Naive B cell (primary cell): Measurements from ENCODE around the gene WDR31. TPM values are rescaled to one million over a fixed set of nuclear protein-coding genes. Genes with fewer than 3 reads are reported as not detected.
"Not testable (repeated sequence)": the region's sequence is repeated elsewhere in the genome, so short reads cannot be mapped to it uniquely, and the experiment has no call there.

Experiments
- ATAC-seq, 2 donors: fragments of 150-1000 bp; cut with Tn5 transposase; 2 replicates each; pipeline ENCODE4 v1.10.0; 2021; ENCODE audit warnings: low read depth in 2 of 2, mild to moderate bottlenecking in 2 of 2, moderate library complexity in 2 of 2
- DNase-seq: peaks from one replicate; pipeline ENCODE4 v3.0.0; 2022
- H3K27ac Mint-ChIP-seq, 6 donors: one replicate each; pipeline ENCODE4 v1.8.0; 2020 to 2022; ENCODE audit warnings: mild to moderate bottlenecking in 6 of 6, mixed read lengths in 6 of 6, moderate library complexity in 5 of 6, inconsistent platforms in 2 of 6
- H3K27me3 Mint-ChIP-seq, 3 donors: one replicate each; pipeline ENCODE4 v1.8.0; 2021 to 2022; ENCODE audit warnings: mixed read lengths in 3 of 3, mild to moderate bottlenecking in 1 of 3
- H3K36me3 Mint-ChIP-seq, 2 donors: one replicate each; pipeline ENCODE4 v1.8.0; 2020 to 2022; ENCODE audit warnings: mixed read lengths in 2 of 2, inconsistent platforms in 1 of 2, mild to moderate bottlenecking in 1 of 2
- H3K4me1 Mint-ChIP-seq, 3 donors: one replicate each; pipeline ENCODE4 v1.8.0; 2020 to 2022; ENCODE audit warnings: mixed read lengths in 3 of 3, inconsistent platforms in 1 of 3, mild to moderate bottlenecking in 1 of 3, moderate library complexity in 1 of 3
- H3K4me3 Mint-ChIP-seq, 8 donors: one replicate each; pipeline ENCODE4 v1.8.0; 2020 to 2022; ENCODE audit warnings: mild to moderate bottlenecking in 8 of 8, mixed read lengths in 8 of 8, moderate library complexity in 8 of 8, inconsistent platforms in 2 of 8
- H3K9me3 Mint-ChIP-seq, 7 donors: one replicate each; pipeline ENCODE4 v1.8.0; 2020 to 2022; ENCODE audit warnings: mixed read lengths in 7 of 7, mild to moderate bottlenecking in 5 of 7, inconsistent platforms in 2 of 7, moderate library complexity in 1 of 7
- polyA plus RNA-seq, 6 donors: library from polyadenylated mRNA; unstranded; fragments of 300-500 nt; fragmentation: Illumina TruSeq; gene quantifications; one replicate each; pipeline ENCODE4 v1.2.3, GENCODE V29; 2021; ENCODE audit warnings: low read depth in 6 of 6

Gene WDR31
- polyA plus RNA-seq, 6 donors from 2014 or later: 0.09 to 0.88 (median 0.30) TPM; not detected in 2

GRCh38 chr9:113310538-113310937 is 29.5 kb downstream of the WDR31 start:
- DNase-seq: no peak
- no peak overlapping the region for H3K27ac Mint-ChIP-seq
- H3K27me3 Mint-ChIP-seq: no peaks in the 10 kb centered on the region
- no peak overlapping the region for H3K4me3 Mint-ChIP-seq
- no peak for ATAC-seq
- H3K4me1 Mint-ChIP-seq: no peaks in the 10 kb centered on the region
- H3K36me3 Mint-ChIP-seq: no peaks in the 10 kb centered on the region
- no peaks in the 10 kb centered on the region for H3K9me3 Mint-ChIP-seq

GRCh38 chr9:113309204-113309813 is 30.8 kb downstream of the WDR31 start:
- Mint-ChIP-seq H3K4me1 (no peaks in the 10 kb centered on the region), H3K9me3 (no peaks in the 10 kb centered on the region), H3K4me3 (no peak overlapping the region), H3K27me3 (no peaks in the 10 kb centered on the region), H3K36me3 (no peaks in the 10 kb centered on the region), H3K27ac (no peak overlapping the region)
- peak; percentile 6 for DNase-seq
- no peak for ATAC-seq

- ATAC-seq: no peak
- Mint-ChIP-seq H3K9me3 (no peaks in the 10 kb centered on the region), H3K27ac (no peak overlapping the region), H3K4me1 (no peaks in the 10 kb centered on the region), H3K4me3 (no peak overlapping the region), H3K27me3 (peaks cover 0 to 8% (median 0%) of the 10 kb centered on the region in 3 donors), H3K36me3 (no peaks in the 10 kb centered on the region)
- no peak for DNase-seq
These were observed 32.6 kb downstream of the WDR31 start for GRCh38 chr9:113307396-113307975.

- Mint-ChIP-seq H3K27ac (no peak overlapping the region), H3K27me3 (peaks cover 0 to 8% (median 0%) of the 10 kb centered on the region in 3 donors), H3K4me1 (no peaks in the 10 kb centered on the region), H3K4me3 (no peak overlapping the region), H3K9me3 (no peaks in the 10 kb centered on the region), H3K36me3 (no peaks in the 10 kb centered on the region)
- ATAC-seq (no peak), DNase-seq (no peak)
These were observed 33.5 kb downstream of the WDR31 start for GRCh38 chr9:113306566-113306965.

- Mint-ChIP-seq H3K9me3 (no peaks in the 10 kb centered on the region), H3K27ac (peak within 1 kb of the TSS in 1 of 6 donors; percentile 51), H3K27me3 (peaks cover 8 to 16% (median 13%) of the 10 kb centered on the region in 3 donors), H3K4me3 (peak within 1 kb of the TSS in 1 of 8 donors; percentile 1), H3K4me1 (peaks cover 0 to under 1% (median 0%) of the 10 kb centered on the region in 3 donors), H3K36me3 (no peaks in the 10 kb centered on the region)
- DNase-seq (no peak), ATAC-seq (no peak)
These were observed 37.2 kb downstream of the WDR31 start, which contains the start of gene RNF183 for GRCh38 chr9:113302792-113303418. Gene RNF183 (minus strand): TSS chr9:113303376. CDS start chr9:113298184, 5,192 bp downstream.

- Mint-ChIP-seq H3K36me3 (no peaks in the 10 kb centered on the region), H3K4me1 (peaks cover 0 to 14% (median 0%) of the 10 kb centered on the region in 3 donors), H3K9me3 (no peaks in the 10 kb centered on the region), H3K4me3 (no peak overlapping the region), H3K27me3 (peaks cover 8 to 16% (median 13%) of the 10 kb centered on the region in 3 donors), H3K27ac (no peak overlapping the region)
- DNase-seq (no peak), ATAC-seq (no peak)
These were observed 38.5 kb downstream of the WDR31 start for GRCh38 chr9:113301548-113301947.

- ATAC-seq: no peak
These were observed 40.2 kb downstream of the WDR31 start for GRCh38 chr9:113299800-113300292.

GRCh38 chr9:113298924-113299770 is 40.9 kb downstream of the WDR31 start:
- Mint-ChIP-seq H3K4me1 (peaks cover 0 to 14% (median 0%) of the 10 kb centered on the region in 3 donors), H3K27ac (no peak overlapping the region), H3K4me3 (no peak overlapping the region), H3K9me3 (no peaks in the 10 kb centered on the region), H3K36me3 (no peaks in the 10 kb centered on the region), H3K27me3 (peaks cover 8 to 16% (median 13%) of the 10 kb centered on the region in 3 donors)
- ATAC-seq: no peak
- DNase-seq: no peak

More at GRCh38 chr9:113299800-113300292, 40.2 kb downstream of the WDR31 start:
- H3K36me3 Mint-ChIP-seq: no peaks in the 10 kb centered on the region
- H3K27ac Mint-ChIP-seq: no peak overlapping the region
- no peak for DNase-seq
- H3K9me3 Mint-ChIP-seq: no peaks in the 10 kb centered on the region
- H3K4me3 Mint-ChIP-seq: no peak overlapping the region
- H3K27me3 Mint-ChIP-seq: peaks cover 8 to 16% (median 13%) of the 10 kb centered on the region in 3 donors
- peaks cover 0 to 14% (median 0%) of the 10 kb centered on the region in 3 donors for H3K4me1 Mint-ChIP-seq

- ATAC-seq: no peak
These were observed 41.8 kb downstream of the WDR31 start for GRCh38 chr9:113298311-113298710.

GRCh38 chr9:113296796-113297558 is 43.1 kb downstream of the WDR31 start:
- Mint-ChIP-seq H3K27me3 (peaks cover 8 to 13% (median 8%) of the 10 kb centered on the region in 3 donors), H3K27ac (peak overlapping the region in 4 of 6 donors; percentile 16 to 65 (median 38)), H3K4me1 (peaks cover 0 to 14% (median 0%) of the 10 kb centered on the region in 3 donors), H3K9me3 (no peaks in the 10 kb centered on the region), H3K36me3 (peaks cover 0 to 7% of the 10 kb centered on the region in 2 donors), H3K4me3 (peak overlapping the region in 2 of 8 donors; percentile 7 to 31)
- DNase-seq (no peak), ATAC-seq (peak in 1 of 2 donors; percentile 60)

More at GRCh38 chr9:113298311-113298710, 41.8 kb downstream of the WDR31 start:
- Mint-ChIP-seq H3K9me3 (no peaks in the 10 kb centered on the region), H3K27me3 (peaks cover 8 to 13% (median 13%) of the 10 kb centered on the region in 3 donors), H3K4me3 (no peak overlapping the region), H3K27ac (no peak overlapping the region), H3K36me3 (no peaks in the 10 kb centered on the region), H3K4me1 (peaks cover 0 to 14% (median 0%) of the 10 kb centered on the region in 3 donors)
- DNase-seq: no peak

- peaks cover 0 to 14% (median 0%) of the 10 kb centered on the region in 3 donors for H3K4me1 Mint-ChIP-seq
- H3K27ac Mint-ChIP-seq, DNase-seq, H3K9me3 Mint-ChIP-seq, ATAC-seq, H3K4me3 Mint-ChIP-seq: not testable (repeated sequence)
- peaks cover 8 to 11% (median 8%) of the 10 kb centered on the region in 3 donors for H3K27me3 Mint-ChIP-seq
- peaks cover 4 to 12% of the 10 kb centered on the region in 2 donors for H3K36me3 Mint-ChIP-seq
These were observed 43.8 kb downstream of the WDR31 start for GRCh38 chr9:113296247-113296646.

- peaks cover 16 to 25% of the 10 kb centered on the region in 2 donors for H3K36me3 Mint-ChIP-seq
- ATAC-seq (no peak), DNase-seq (no peak)
- H3K27me3 Mint-ChIP-seq: no peaks in the 10 kb centered on the region
- no peaks in the 10 kb centered on the region for H3K9me3 Mint-ChIP-seq
- peak overlapping the region in 2 of 6 donors; percentile 37 to 74 for H3K27ac Mint-ChIP-seq
- H3K4me1 Mint-ChIP-seq: peaks cover 0 to 21% (median 0%) of the 10 kb centered on the region in 3 donors
- no peak overlapping the region for H3K4me3 Mint-ChIP-seq
These were observed 46.7 kb downstream of the WDR31 start for GRCh38 chr9:113293285-113293878.
